H9 (cell line): Measurements from ENCODE around the gene ARMC9. TPM values are rescaled to one million over a fixed set of nuclear protein-coding genes. Genes with fewer than 3 reads are reported as not detected.

ENCODE experiments used
- DNase-seq: peaks from one replicate; pipeline ENCODE4 v3.0.0-alpha.2; 2017
- H2AFZ ChIP-seq: one replicate; pipeline ENCODE4 v1.6.1; 2013; ENCODE audit warnings: mild to moderate bottlenecking, low read length, control low read depth, moderate library complexity
- H2AK5ac ChIP-seq: 2 replicates; pipeline ENCODE4 v1.6.1; 2013; ENCODE audit warnings: low read length, control low read depth, mixed read lengths; ENCODE audit not compliant: insufficient read length
- H2BK120ac ChIP-seq: one replicate; pipeline ENCODE4 v1.6.1; 2013; ENCODE audit warnings: low read depth, mild to moderate bottlenecking, low read length, control low read depth, inconsistent platforms; ENCODE audit not compliant: poor library complexity, severe bottlenecking
- H2BK12ac ChIP-seq: 2 replicates; pipeline ENCODE4 v1.6.1; 2013; ENCODE audit warnings: low read length, control low read depth, mixed read lengths, low read depth; ENCODE audit not compliant: insufficient read length
- H2BK15ac ChIP-seq: 2 replicates; pipeline ENCODE4 v1.6.1; 2013; ENCODE audit warnings: low read depth, low read length, control low read depth
- H2BK20ac ChIP-seq: one replicate; pipeline ENCODE4 v1.6.1; 2013; ENCODE audit warnings: low read depth, mild to moderate bottlenecking, low read length, control low read depth, inconsistent platforms; ENCODE audit not compliant: poor library complexity, severe bottlenecking
- H2BK5ac ChIP-seq: 2 replicates; pipeline ENCODE4 v1.6.1; 2013; ENCODE audit warnings: low read length, control low read depth, mixed read lengths; ENCODE audit not compliant: insufficient read length
- H3K14ac ChIP-seq: 2 replicates; pipeline ENCODE4 v1.6.1; 2013; ENCODE audit warnings: low read length, control low read depth; ENCODE audit not compliant: insufficient read depth
- H3K18ac ChIP-seq: 2 replicates; pipeline ENCODE4 v1.6.1; 2013; ENCODE audit warnings: low read depth, mild to moderate bottlenecking, mixed read lengths, low read length, control low read depth; ENCODE audit not compliant: insufficient read length
- H3K23ac ChIP-seq: 2 replicates; pipeline ENCODE4 v1.6.1; 2013; ENCODE audit warnings: low read length, control low read depth, mixed read lengths, low read depth; ENCODE audit not compliant: insufficient read length
- H3K23me2 ChIP-seq: 2 replicates; pipeline ENCODE4 v1.6.1; 2013; ENCODE audit warnings: low read depth, mild to moderate bottlenecking, mixed read lengths, low read length, control low read depth; ENCODE audit not compliant: insufficient read length, poor library complexity, severe bottlenecking
- H3K27ac ChIP-seq: 2 replicates; pipeline ENCODE4 v1.5.1; 2013; ENCODE audit warnings: low read length, control low read depth, mixed read lengths, low read depth; ENCODE audit not compliant: insufficient read length
- H3K27me3 ChIP-seq: 2 replicates; pipeline ENCODE4 v1.6.1; 2013; ENCODE audit warnings: low read length, control low read depth, inconsistent platforms; ENCODE audit not compliant: insufficient read depth
- H3K4ac ChIP-seq: 2 replicates; pipeline ENCODE4 v1.6.1; 2013; ENCODE audit warnings: low read depth, mild to moderate bottlenecking, control low read depth, inconsistent platforms, low read length, moderate library complexity
- H3K4me1 ChIP-seq: 2 replicates; pipeline ENCODE4 v1.6.1; 2013; ENCODE audit warnings: low read length, control low read depth, inconsistent platforms; ENCODE audit not compliant: insufficient read depth
- H3K4me2 ChIP-seq: 2 replicates; pipeline ENCODE4 v1.6.1; 2013; ENCODE audit warnings: low read length, control low read depth, mixed read lengths; ENCODE audit not compliant: insufficient read length, insufficient read depth
- H3K56ac ChIP-seq: 2 replicates; pipeline ENCODE4 v1.6.1; 2013; ENCODE audit warnings: low read depth, mild to moderate bottlenecking, mixed read lengths, low read length, control low read depth; ENCODE audit not compliant: insufficient read length
- H3K79me1 ChIP-seq: 2 replicates; pipeline ENCODE4 v1.6.1; 2013; ENCODE audit warnings: low read depth, mild to moderate bottlenecking, moderate library complexity, low read length, control low read depth, inconsistent platforms; ENCODE audit not compliant: insufficient read depth, poor library complexity, severe bottlenecking
- H3K79me2 ChIP-seq: 2 replicates; pipeline ENCODE4 v1.6.1; 2013; ENCODE audit warnings: low read length, control low read depth, inconsistent platforms; ENCODE audit not compliant: insufficient read depth
- H3K9ac ChIP-seq: 2 replicates; pipeline ENCODE4 v1.6.1; 2013; ENCODE audit warnings: low read length, control low read depth, mixed read lengths; ENCODE audit not compliant: insufficient read length; ENCODE audit errors: extremely low read depth
- H3K9me3 ChIP-seq: one replicate; pipeline ENCODE4 v1.6.1; 2013; ENCODE audit warnings: low read depth, low read length, inconsistent platforms; ENCODE audit not compliant: control insufficient read depth
- H3T11ph ChIP-seq: one replicate; pipeline ENCODE4 v1.6.1; 2013; ENCODE audit warnings: mild to moderate bottlenecking, low read length, control low read depth, inconsistent platforms
- H4K20me1 ChIP-seq: one replicate; pipeline ENCODE4 v1.6.1; 2013; ENCODE audit not compliant: control insufficient read depth, insufficient read length, insufficient read depth
- H4K5ac ChIP-seq: 2 replicates; pipeline ENCODE4 v1.6.1; 2013; ENCODE audit warnings: low read depth, mild to moderate bottlenecking, mixed read lengths, low read length, control low read depth; ENCODE audit not compliant: insufficient read length
- H4K8ac ChIP-seq: replicated peaks from 2 replicates; pipeline ENCODE4 v1.6.1; 2013; ENCODE audit warnings: low read length, control low read depth, mixed read lengths, low read depth; ENCODE audit not compliant: insufficient read length
- H4K91ac ChIP-seq: 2 replicates; pipeline ENCODE4 v1.6.1; 2013; ENCODE audit warnings: low read depth, mild to moderate bottlenecking, moderate library complexity, mixed read lengths, low read length, control low read depth; ENCODE audit not compliant: insufficient read length
- H3K27ac Mint-ChIP-seq, 3 experiments: 2 replicates in 2 of 3; 3 replicates in 1 of 3; pipeline ENCODE4 v1.8.0; 2020 to 2021; ENCODE audit warnings: mixed read lengths in 3 of 3, mild to moderate bottlenecking in 1 of 3, moderate library complexity in 1 of 3
- H3K27me3 Mint-ChIP-seq: 2 replicates; pipeline ENCODE4 v1.8.0; 2021; ENCODE audit warnings: low read depth, mild to moderate bottlenecking, moderate library complexity, mixed read lengths
- H3K36me3 Mint-ChIP-seq, 3 experiments: 2 replicates in 2 of 3; 3 replicates in 1 of 3; pipeline ENCODE4 v1.8.0; 2020 to 2021; ENCODE audit warnings: low read depth in 3 of 3, mixed read lengths in 3 of 3; ENCODE audit not compliant: insufficient read depth in 1 of 3
- H3K4me1 Mint-ChIP-seq, 2 experiments: 2 replicates each; pipeline ENCODE4 v1.8.0; 2020; ENCODE audit warnings: mixed read lengths in 2 of 2
- H3K4me3 Mint-ChIP-seq, 2 experiments: 2 replicates in 1 of 2; 3 replicates in 1 of 2; pipeline ENCODE4 v1.8.0; 2020 to 2021; ENCODE audit warnings: mild to moderate bottlenecking in 2 of 2, mixed read lengths in 2 of 2, moderate library complexity in 1 of 2
- H3K9me3 Mint-ChIP-seq, 2 experiments: 2 replicates in 1 of 2; 3 replicates in 1 of 2; pipeline ENCODE4 v1.8.0; 2020; ENCODE audit warnings: mild to moderate bottlenecking in 2 of 2, mixed read lengths in 2 of 2, moderate library complexity in 1 of 2
- CTCF ChIP-seq: fragments of 200-600 bp; sonication (generic); conservative IDR thresholded peaks from 3 replicates; pipeline ENCODE4 v1.8.0; 2021; ENCODE audit warnings: antibody characterized with exemption, mild to moderate bottlenecking
- WGBS: extraction: QIAGEN DNeasy Blood & Tissue Kit; methylation state at CpG from one replicate; pipeline ENCODE4 v1.1.7; 2013; ENCODE audit warnings: missing lambda C conversion rate, low lambda C conversion rate, mixed read lengths; ENCODE audit not compliant: insufficient read length; ENCODE audit errors: extremely low coverage; 5-methylcytosine and 5-hydroxymethylcytosine counted together
- total RNA-seq: library from RNA; stranded (reverse); gene quantifications from 2 replicates; pipeline ENCODE4 v1.2.1, GENCODE V29; 2021

The ARMC9 gene
- total RNA-seq, 1 experiment from 2014 or later, result 37.6 TPM

- H3K4me1 ChIP-seq, result peaks cover 3% of the 10 kb centered on the region; the same call in 1 of the 2 replicates
- H2BK15ac ChIP-seq, result 0 out of 2 replicates have a peak overlapping the region, but pooled peaks have one; percentile 4
- H3K79me2 ChIP-seq, result no peaks in the 10 kb centered on the region
- H2BK12ac ChIP-seq, result no peak overlapping the region
- no peak overlapping the region for H3K4me2 ChIP-seq
- no peak overlapping the region for H3K18ac ChIP-seq
- H2BK120ac ChIP-seq, result no peak overlapping the region
- no peaks in the 10 kb centered on the region for H3K79me1 ChIP-seq
- H3K4ac ChIP-seq, result no peak overlapping the region
- H2AK5ac ChIP-seq, result no peak overlapping the region
- WGBS, result no CpG with 5 or more reads among the region's 8 CpGs
- H2BK20ac ChIP-seq, result no peak overlapping the region
- H2BK5ac ChIP-seq, result no peak overlapping the region
- no peaks in the 10 kb centered on the region for H3K23me2 ChIP-seq
- H3K36me3 Mint-ChIP-seq, result peaks cover 0 to 5% (median 2%) of the 10 kb centered on the region in 3 experiments; a peak in 2 of 7 replicates
- H4K20me1 ChIP-seq, result no peaks in the 10 kb centered on the region
- H3K9me3 Mint-ChIP-seq, result no peaks in the 10 kb centered on the region
- no peak for TF ChIP-seq CTCF
- no peak overlapping the region for H3T11ph ChIP-seq
- peaks cover 39 to 48% of the 10 kb centered on the region in 2 experiments for H3K4me1 Mint-ChIP-seq
- H3K27ac Mint-ChIP-seq, result peak overlapping the region in 1 of 3 experiments; percentile 91; a peak in 2 of 7 replicates
- no peak overlapping the region for H3K4me3 Mint-ChIP-seq
- no peak overlapping the region for H4K91ac ChIP-seq
- H3K23ac ChIP-seq, result no peak overlapping the region
- no peak overlapping the region for H2AFZ ChIP-seq
- no peaks in the 10 kb centered on the region for H3K9me3 ChIP-seq
- H4K5ac ChIP-seq, result no peak overlapping the region
- no peak overlapping the region for H4K8ac ChIP-seq
- H3K56ac ChIP-seq, result no peak overlapping the region
- no peak overlapping the region for H3K27ac ChIP-seq
- no peak overlapping the region for H3K9ac ChIP-seq
- no peaks in the 10 kb centered on the region for H3K27me3 ChIP-seq
- no peak for DNase-seq
- H3K14ac ChIP-seq, result no peak overlapping the region
- H3K27me3 Mint-ChIP-seq, result no peaks in the 10 kb centered on the region
Observed at GRCh38 chr2:231367178-231367577, 168.7 kb downstream of the ARMC9 start.
